Measurements from ENCODE around the gene INPP5D.

DNA sequence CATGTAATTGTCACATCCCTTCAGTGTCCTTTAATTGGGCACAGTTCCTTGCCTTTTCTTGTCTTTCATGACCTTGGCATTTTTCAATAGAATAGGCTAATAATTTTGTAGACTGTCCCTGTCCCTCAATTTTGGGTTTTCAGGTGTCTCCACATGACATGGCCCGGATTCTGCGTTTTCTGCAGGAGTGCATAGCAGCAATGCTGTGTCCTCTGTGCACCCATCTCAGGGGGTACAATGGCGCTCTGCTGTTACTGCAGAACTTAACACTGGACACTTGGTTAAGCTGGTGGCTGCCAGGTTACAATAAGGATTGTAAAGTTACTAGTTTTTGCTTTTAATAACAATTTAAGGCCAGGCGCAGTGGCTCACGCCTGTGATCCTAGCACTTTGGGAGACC, 51.3 kb downstream of the INPP5D start:
- no peak for TF ChIP-seq CTCF (IDR thresholded peaks at IDR 0.05)
- TF ChIP-seq SP1 (CRISPR knock-in tag; conservative IDR thresholded peaks at IDR 0.05), result no peak
- no peak for TF ChIP-seq TEAD4 (CRISPR knock-in tag; IDR thresholded peaks at IDR 0.05)
- TF ChIP-seq NR3C1 (CRISPR knock-in tag; conservative IDR thresholded peaks at IDR 0.05; ENCODE audit: low read depth), result no peak
- no peak for TF ChIP-seq HMGXB4 (CRISPR knock-in tag; IDR thresholded peaks at IDR 0.05)
- no peak for TF ChIP-seq MAX (CRISPR knock-in tag; IDR thresholded peaks at IDR 0.05)
- TF ChIP-seq FOXK1 (CRISPR knock-in tag; IDR thresholded peaks at IDR 0.05), result no peak
- no peak for TF ChIP-seq OVOL2 (CRISPR knock-in tag; IDR thresholded peaks at IDR 0.05; ENCODE audit: borderline replicate concordance)
- TF ChIP-seq ZNF317 (CRISPR knock-in tag; IDR thresholded peaks at IDR 0.05; ENCODE audit: borderline replicate concordance, low read depth), result no peak
- TF ChIP-seq, protein P1, sequence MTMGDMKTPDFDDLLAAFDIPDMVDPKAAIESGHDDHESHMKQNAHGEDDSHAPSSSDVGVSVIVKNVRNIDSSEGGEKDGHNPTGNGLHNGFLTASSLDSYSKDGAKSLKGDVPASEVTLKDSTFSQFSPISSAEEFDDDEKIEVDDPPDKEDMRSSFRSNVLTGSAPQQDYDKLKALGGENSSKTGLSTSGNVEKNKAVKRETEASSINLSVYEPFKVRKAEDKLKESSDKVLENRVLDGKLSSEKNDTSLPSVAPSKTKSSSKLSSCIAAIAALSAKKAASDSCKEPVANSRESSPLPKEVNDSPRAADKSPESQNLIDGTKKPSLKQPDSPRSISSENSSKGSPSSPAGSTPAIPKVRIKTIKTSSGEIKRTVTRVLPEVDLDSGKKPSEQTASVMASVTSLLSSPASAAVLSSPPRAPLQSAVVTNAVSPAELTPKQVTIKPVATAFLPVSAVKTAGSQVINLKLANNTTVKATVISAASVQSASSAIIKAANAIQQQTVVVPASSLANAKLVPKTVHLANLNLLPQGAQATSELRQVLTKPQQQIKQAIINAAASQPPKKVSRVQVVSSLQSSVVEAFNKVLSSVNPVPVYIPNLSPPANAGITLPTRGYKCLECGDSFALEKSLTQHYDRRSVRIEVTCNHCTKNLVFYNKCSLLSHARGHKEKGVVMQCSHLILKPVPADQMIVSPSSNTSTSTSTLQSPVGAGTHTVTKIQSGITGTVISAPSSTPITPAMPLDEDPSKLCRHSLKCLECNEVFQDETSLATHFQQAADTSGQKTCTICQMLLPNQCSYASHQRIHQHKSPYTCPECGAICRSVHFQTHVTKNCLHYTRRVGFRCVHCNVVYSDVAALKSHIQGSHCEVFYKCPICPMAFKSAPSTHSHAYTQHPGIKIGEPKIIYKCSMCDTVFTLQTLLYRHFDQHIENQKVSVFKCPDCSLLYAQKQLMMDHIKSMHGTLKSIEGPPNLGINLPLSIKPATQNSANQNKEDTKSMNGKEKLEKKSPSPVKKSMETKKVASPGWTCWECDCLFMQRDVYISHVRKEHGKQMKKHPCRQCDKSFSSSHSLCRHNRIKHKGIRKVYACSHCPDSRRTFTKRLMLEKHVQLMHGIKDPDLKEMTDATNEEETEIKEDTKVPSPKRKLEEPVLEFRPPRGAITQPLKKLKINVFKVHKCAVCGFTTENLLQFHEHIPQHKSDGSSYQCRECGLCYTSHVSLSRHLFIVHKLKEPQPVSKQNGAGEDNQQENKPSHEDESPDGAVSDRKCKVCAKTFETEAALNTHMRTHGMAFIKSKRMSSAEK (CRISPR knock-in tag; IDR thresholded peaks at IDR 0.05; ENCODE audit: borderline replicate concordance), result no peak
- TF ChIP-seq, protein P2, sequence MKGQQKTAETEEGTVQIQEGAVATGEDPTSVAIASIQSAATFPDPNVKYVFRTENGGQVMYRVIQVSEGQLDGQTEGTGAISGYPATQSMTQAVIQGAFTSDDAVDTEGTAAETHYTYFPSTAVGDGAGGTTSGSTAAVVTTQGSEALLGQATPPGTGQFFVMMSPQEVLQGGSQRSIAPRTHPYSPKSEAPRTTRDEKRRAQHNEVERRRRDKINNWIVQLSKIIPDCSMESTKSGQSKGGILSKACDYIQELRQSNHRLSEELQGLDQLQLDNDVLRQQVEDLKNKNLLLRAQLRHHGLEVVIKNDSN (CRISPR knock-in tag; IDR thresholded peaks at IDR 0.05), result no peak
- TF ChIP-seq E2F1 (CRISPR knock-in tag; IDR thresholded peaks at IDR 0.05), result no peak
- TF ChIP-seq, protein P3, sequence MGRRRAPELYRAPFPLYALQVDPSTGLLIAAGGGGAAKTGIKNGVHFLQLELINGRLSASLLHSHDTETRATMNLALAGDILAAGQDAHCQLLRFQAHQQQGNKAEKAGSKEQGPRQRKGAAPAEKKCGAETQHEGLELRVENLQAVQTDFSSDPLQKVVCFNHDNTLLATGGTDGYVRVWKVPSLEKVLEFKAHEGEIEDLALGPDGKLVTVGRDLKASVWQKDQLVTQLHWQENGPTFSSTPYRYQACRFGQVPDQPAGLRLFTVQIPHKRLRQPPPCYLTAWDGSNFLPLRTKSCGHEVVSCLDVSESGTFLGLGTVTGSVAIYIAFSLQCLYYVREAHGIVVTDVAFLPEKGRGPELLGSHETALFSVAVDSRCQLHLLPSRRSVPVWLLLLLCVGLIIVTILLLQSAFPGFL (CRISPR knock-in tag; IDR thresholded peaks at IDR 0.05; ENCODE audit: borderline replicate concordance), result no peak
- TF ChIP-seq TP53 (CRISPR knock-in tag; IDR thresholded peaks at IDR 0.05), result no peak

Measured in WTC11 (cell line).